Testis (tissue), 2 donors: ENCODE results near the gene MYBPC2.
"Not testable (repeated sequence)": the region's sequence is repeated elsewhere in the genome, so short reads cannot be mapped to it uniquely, and the experiment has no call there.

Source experiments
- CTCF ChIP-seq, 3 experiments: fragments of 450-650 bp in 2 of 3; fragments of 200-600 bp in 1 of 3; sonication (generic) in 1 of 3; IDR thresholded peaks; one replicate each; pipeline ENCODE4 v1.5.1; 2016 to 2019; ENCODE audit warnings: antibody characterized with exemption in 3 of 3, mild to moderate bottlenecking in 2 of 3, moderate library complexity in 1 of 3
- POLR2A ChIP-seq: fragments of 450-650 bp; IDR thresholded peaks from one replicate; pipeline ENCODE4 v1.6.1; 2017; ENCODE audit warnings: antibody characterized with exemption, mild to moderate bottlenecking, moderate library complexity

- TF ChIP-seq CTCF (IDR thresholded peaks at IDR 0.05); POLR2A: not testable (repeated sequence)
These were observed 42.4 kb upstream of the MYBPC2 start for GRCh38 chr19:50390295-50390694.
